ENCODE data around the gene APOE.

GRCh38 chr19:44949550-44949949 lies 44.0 kb downstream of the APOE start:
- no peak for TF ChIP-seq CTCF (IDR thresholded peaks at IDR 0.05)
- no peak for TF ChIP-seq POLR2A (IDR thresholded peaks at IDR 0.05)

Measured in right lobe of liver (tissue), 4 donors.